Gastroesophageal sphincter (tissue), 4 donors: ENCODE measurements around the gene ADD3. TPM values are rescaled to one million over a fixed set of nuclear protein-coding genes. Genes with fewer than 3 reads are reported as not detected.

Experiments
- ATAC-seq: fragments of 150-250 bp; one replicate; pipeline ENCODE4 v1.9.1; 2016; ENCODE audit warnings: mild to moderate bottlenecking, moderate library complexity
- H3K27ac ChIP-seq, 4 donors: fragments of 200-600 bp; sonication (generic) in 3 of 4; 1 replicate in 3 of 4; 2 replicates in 1 of 4; pipeline ENCODE4 v1.5.1; 2016 to 2019
- H3K27me3 ChIP-seq: fragments of 200-600 bp; sonication (generic); one replicate; pipeline ENCODE4 v1.5.1; 2019
- H3K36me3 ChIP-seq, 2 donors: fragments of 200-600 bp; sonication (generic); one replicate each; pipeline ENCODE4 v1.5.1; 2019; ENCODE audit warnings: control low read depth in 1 of 2
- H3K4me1 ChIP-seq, 3 donors: fragments of 200-600 bp; sonication (generic); 1 replicate in 2 of 3; 2 replicates in 1 of 3; pipeline ENCODE4 v1.5.1; 2016 to 2019; ENCODE audit warnings: control low read depth in 2 of 3
- H3K4me3 ChIP-seq, 2 donors: fragments of 200-600 bp; sonication (generic); one replicate each; pipeline ENCODE4 v1.5.1; 2019; ENCODE audit warnings: mild to moderate bottlenecking in 1 of 2, moderate library complexity in 1 of 2
- H3K9me3 ChIP-seq, 3 donors: fragments of 200-600 bp; sonication (generic); one replicate each; pipeline ENCODE4 v1.5.1; 2017 to 2019; ENCODE audit warnings: control low read depth in 2 of 3
- EP300 ChIP-seq: sonication (generic); formaldehyde crosslinking; IDR thresholded peaks from one replicate; pipeline ENCODE4 v1.6.1; 2017; ENCODE audit warnings: antibody characterized with exemption, mild to moderate bottlenecking
- POLR2A ChIP-seq, 2 donors: fragments of 450-650 bp; IDR thresholded peaks; one replicate each; pipeline ENCODE4 v1.6.1; 2017; ENCODE audit warnings: antibody characterized with exemption in 2 of 2, mild to moderate bottlenecking in 2 of 2, moderate library complexity in 1 of 2
- POLR2AphosphoS5 ChIP-seq: sonication (generic); formaldehyde crosslinking; IDR thresholded peaks from one replicate; pipeline ENCODE4 v1.6.1; 2017; ENCODE audit warnings: antibody characterized with exemption
- WGBS, 2 donors: methylation state at CpG; one replicate each; pipeline ENCODE4 v1.1.5; 2018; ENCODE audit warnings: low coverage in 1 of 2; 5-methylcytosine and 5-hydroxymethylcytosine counted together
- total RNA-seq, 4 donors: library from RNA; depleted of rRNA; stranded (reverse); fragments of >200 nt; gene quantifications; one replicate each; pipeline ENCODE4 v1.1.0, GENCODE V29; 2016
- TF ChIP-seq, protein P1 (sequence below), 4 experiments: fragments of 200-600 bp in 2 of 4; fragments of 450-650 bp in 2 of 4; sonication (generic) in 1 of 4; IDR thresholded peaks; one replicate each; pipeline ENCODE4 v1.5.1; 2017 to 2019; ENCODE audit warnings: antibody characterized with exemption in 4 of 4, mild to moderate bottlenecking in 2 of 4, moderate library complexity in 2 of 4

ADD3 gene
- total RNA-seq, 4 donors from 2014 or later, result 50.3 to 277 (median 118) TPM

DNA sequence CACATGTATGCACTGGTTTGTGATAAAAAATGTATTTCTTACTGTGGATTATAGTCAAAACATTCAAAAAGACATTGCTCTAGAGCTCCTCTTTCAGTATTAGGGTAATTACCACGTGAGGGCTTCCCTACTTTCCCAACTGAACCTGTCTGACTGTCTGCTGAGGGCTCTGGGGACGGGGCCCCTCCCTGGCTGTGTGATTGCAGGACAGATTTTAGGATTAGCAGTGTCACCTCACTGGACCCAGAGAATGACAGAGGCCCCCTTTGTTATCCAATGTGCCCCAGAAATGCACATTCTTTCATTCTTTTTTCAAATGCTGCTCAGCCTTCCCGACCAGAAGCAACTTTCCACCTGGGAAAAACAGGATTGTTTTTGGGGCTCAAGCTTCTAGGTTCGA lies 156.1 kb downstream of the ADD3 start:
- WGBS, 2 donors, result 71 to 80% methylated on average over 1 to 4 of the region's 4 CpGs
- TF ChIP-seq, protein P1, sequence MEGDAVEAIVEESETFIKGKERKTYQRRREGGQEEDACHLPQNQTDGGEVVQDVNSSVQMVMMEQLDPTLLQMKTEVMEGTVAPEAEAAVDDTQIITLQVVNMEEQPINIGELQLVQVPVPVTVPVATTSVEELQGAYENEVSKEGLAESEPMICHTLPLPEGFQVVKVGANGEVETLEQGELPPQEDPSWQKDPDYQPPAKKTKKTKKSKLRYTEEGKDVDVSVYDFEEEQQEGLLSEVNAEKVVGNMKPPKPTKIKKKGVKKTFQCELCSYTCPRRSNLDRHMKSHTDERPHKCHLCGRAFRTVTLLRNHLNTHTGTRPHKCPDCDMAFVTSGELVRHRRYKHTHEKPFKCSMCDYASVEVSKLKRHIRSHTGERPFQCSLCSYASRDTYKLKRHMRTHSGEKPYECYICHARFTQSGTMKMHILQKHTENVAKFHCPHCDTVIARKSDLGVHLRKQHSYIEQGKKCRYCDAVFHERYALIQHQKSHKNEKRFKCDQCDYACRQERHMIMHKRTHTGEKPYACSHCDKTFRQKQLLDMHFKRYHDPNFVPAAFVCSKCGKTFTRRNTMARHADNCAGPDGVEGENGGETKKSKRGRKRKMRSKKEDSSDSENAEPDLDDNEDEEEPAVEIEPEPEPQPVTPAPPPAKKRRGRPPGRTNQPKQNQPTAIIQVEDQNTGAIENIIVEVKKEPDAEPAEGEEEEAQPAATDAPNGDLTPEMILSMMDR (IDR thresholded peaks at IDR 0.05), result no peak
- TF ChIP-seq EP300, result no peak
- TF ChIP-seq POLR2AphosphoS5, result no peak
- no peak for TF ChIP-seq POLR2A (IDR thresholded peaks at IDR 0.05)
- ATAC-seq, result no peak

DNA sequence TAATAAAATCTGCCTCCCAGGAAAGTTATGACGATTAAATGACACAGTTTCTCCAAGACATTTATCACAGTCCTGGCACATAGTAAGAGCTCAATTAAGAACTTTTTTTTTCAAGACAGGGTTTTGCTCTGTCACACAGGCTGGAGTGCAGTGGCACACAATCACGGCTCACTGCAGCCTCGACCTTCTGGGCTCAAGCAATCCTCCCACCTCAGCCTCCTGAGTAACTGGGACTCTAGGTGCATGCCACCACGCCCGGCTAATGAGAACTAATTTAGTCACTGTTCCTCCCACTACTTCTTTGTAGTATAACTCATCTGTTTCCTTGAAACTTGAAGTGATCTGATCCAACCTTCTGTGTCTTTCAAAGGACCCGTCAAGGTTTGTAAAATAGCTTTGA lies 157.5 kb downstream of the ADD3 start:
- H3K27me3 ChIP-seq, result peaks cover 47% of the 10 kb centered on the region
- H3K27ac ChIP-seq, result no peak overlapping the region
- peaks cover 0 to 14% (median 3%) of the 10 kb centered on the region in 3 donors for H3K4me1 ChIP-seq
- ATAC-seq, result no peak
- TF ChIP-seq, protein P1 (IDR thresholded peaks at IDR 0.05), result no peak
- TF ChIP-seq POLR2A (IDR thresholded peaks at IDR 0.05) (no peak), POLR2AphosphoS5 (no peak), EP300 (no peak)
- H3K4me3 ChIP-seq, result no peak overlapping the region
- H3K9me3 ChIP-seq, result no peaks in the 10 kb centered on the region
- WGBS, 2 donors, result 79 to 83% methylated on average over 2 to 5 of the region's 6 CpGs
- no peaks in the 10 kb centered on the region for H3K36me3 ChIP-seq

More for the DNA sequence above, 156.1 kb downstream of the ADD3 start:
- Histone ChIP-seq H3K9me3 (no peaks in the 10 kb centered on the region), H3K4me1 (peaks cover 0 to 9% (median 0%) of the 10 kb centered on the region in 3 donors), H3K27ac (no peak overlapping the region), H3K27me3 (peaks cover 36% of the 10 kb centered on the region), H3K36me3 (no peaks in the 10 kb centered on the region), H3K4me3 (no peak overlapping the region)

DNA sequence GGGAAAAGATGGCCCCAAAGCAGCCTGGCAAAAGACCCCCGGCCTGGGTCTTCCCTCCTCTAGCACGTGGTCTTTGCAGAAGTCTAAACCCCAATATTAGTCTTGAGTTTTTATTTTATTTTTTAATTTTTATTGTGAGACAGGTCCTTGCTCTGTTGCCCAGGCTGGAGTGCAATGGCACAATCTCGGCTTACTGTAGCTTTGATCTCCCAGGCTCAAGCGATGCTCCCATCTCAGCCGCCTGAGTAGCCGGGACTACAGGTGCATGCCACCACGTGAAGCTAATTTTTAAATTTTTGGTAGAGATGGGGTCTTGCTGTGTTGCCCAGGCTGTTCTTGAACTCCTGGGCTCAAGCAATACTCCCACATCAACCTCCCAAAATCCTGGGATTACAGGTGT lies 159.4 kb downstream of the ADD3 start:
- 91 to 100% methylated on average over 2 to 7 of the region's 7 CpGs for WGBS, 2 donors
- H3K27me3 ChIP-seq, result peaks cover 56% of the 10 kb centered on the region

DNA sequence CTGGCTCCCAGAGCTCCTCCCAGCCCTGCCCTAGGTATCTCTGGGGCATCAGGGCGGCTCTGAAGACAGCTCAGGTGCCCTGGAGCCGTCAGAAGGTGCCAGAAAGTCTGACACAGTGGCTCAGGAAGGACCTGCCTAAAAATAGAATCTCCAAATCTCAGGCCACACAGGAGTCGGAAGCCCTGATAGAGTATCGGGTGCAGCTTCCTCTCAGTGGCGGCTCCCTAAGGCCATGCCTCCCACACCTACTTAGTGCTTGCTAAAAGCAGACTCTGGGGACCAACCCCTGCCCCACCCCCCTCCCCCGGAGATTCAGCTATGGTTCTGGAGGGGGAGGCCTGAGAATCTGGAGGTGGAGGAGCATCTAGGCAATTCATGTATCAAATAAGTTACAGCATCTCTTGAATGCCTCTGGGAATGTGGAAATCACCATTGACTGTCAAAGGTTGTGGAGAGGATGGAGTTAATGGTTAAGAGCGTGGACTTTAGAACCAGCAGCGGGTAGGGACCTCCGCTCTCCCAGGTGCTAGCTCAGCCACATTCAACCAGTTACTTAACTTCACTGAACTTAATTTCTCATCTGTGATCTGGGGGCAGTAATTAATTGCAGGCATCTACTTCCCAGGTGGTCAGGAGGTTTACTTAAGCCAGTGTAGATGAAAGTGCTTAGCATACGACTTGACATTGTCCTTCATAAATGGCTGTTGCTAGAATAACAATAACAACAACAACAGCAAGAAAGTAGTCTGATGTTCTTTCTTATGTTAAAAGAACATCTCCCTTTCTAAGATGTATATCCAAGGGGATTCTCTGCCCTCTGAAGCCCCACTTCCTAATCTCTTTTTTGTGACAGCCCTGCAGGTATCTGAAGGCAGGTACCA lies 161.1 kb downstream of the ADD3 start:
- Histone ChIP-seq H3K9me3 (no peaks in the 10 kb centered on the region), H3K27ac (no peak overlapping the region), H3K4me1 (peaks cover 0 to 21% (median 6%) of the 10 kb centered on the region in 3 donors), H3K36me3 (no peaks in the 10 kb centered on the region), H3K27me3 (peaks cover 61% of the 10 kb centered on the region), H3K4me3 (no peak overlapping the region)
- ATAC-seq, result no peak
- TF ChIP-seq, protein P1 (IDR thresholded peaks at IDR 0.05), result no peak
- TF ChIP-seq EP300 (no peak), POLR2A (IDR thresholded peaks at IDR 0.05) (no peak), POLR2AphosphoS5 (no peak)
- WGBS, 2 donors, result 31 to 60% methylated on average over 4 of the region's 10 CpGs

More for the DNA sequence above, 159.4 kb downstream of the ADD3 start:
- Histone ChIP-seq H3K4me3 (no peak overlapping the region), H3K4me1 (peaks cover 0 to 21% (median 6%) of the 10 kb centered on the region in 3 donors), H3K27ac (no peak overlapping the region), H3K9me3 (no peaks in the 10 kb centered on the region), H3K36me3 (no peaks in the 10 kb centered on the region)
- ATAC-seq, result no peak
- TF ChIP-seq, protein P1 (IDR thresholded peaks at IDR 0.05), result no peak

DNA sequence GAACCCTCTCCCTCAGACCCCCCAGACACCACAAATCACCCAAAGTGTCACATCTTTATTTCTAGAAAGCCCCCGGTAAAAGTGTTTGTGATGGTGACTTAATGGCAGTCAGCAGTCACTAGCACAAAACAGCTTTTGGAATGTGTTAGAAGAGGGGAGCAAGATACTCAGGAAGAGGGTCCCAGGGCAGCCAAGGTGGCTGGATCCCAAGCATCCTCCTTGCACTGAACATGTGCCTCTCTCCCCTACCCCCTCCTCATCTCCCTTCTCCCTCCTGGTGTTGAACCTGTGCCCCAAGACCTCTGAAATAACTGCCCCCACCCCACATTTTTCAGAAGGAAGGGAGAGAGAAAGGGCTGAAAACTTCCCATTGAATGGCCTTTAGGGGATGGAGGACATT lies 161.8 kb downstream of the ADD3 start:
- TF ChIP-seq EP300 (no peak), POLR2AphosphoS5 (no peak), POLR2A (IDR thresholded peaks at IDR 0.05) (no peak)
- TF ChIP-seq, protein P1 (IDR thresholded peaks at IDR 0.05), result no peak
- no peaks in the 10 kb centered on the region for H3K9me3 ChIP-seq
- H3K4me3 ChIP-seq, result no peak overlapping the region
- no peak overlapping the region for H3K27ac ChIP-seq
- peaks cover 61% of the 10 kb centered on the region for H3K27me3 ChIP-seq
- WGBS, 2 donors, result 0% methylated on average over 1 of the region's 1 CpG; no CpG with 5 or more reads in 1 of the 2 donors
- peaks cover 0 to 21% (median 6%) of the 10 kb centered on the region in 3 donors for H3K4me1 ChIP-seq
- no peak for ATAC-seq
- H3K36me3 ChIP-seq, result no peaks in the 10 kb centered on the region
